K562 (cell line): ENCODE results near the gene NFKB2. TPM values are rescaled to one million over a fixed set of nuclear protein-coding genes. Genes with fewer than 3 reads are reported as not detected.

Experiments used
- CHAMP1 ChIP-seq: fragments of 450-650 bp; IDR thresholded peaks from 2 replicates; pipeline ENCODE4 v1.6.1; 2016; ENCODE audit warnings: mild to moderate bottlenecking
- EP400 ChIP-seq: fragments of 450-650 bp; IDR thresholded peaks from 2 replicates; pipeline ENCODE4 v1.6.1; 2017; ENCODE audit warnings: antibody characterized with exemption, mild to moderate bottlenecking, moderate library complexity
- GATAD2B ChIP-seq: fragments of 450-650 bp; IDR thresholded peaks from 2 replicates; pipeline ENCODE4 v1.6.1; 2017; ENCODE audit warnings: mild to moderate bottlenecking, borderline replicate concordance
- MLLT1 ChIP-seq, 2 experiments: fragments of 450-650 bp; IDR thresholded peaks; 2 replicates each; pipeline ENCODE4 v1.6.1; 2016
- NR3C1 ChIP-seq: sonication (generic); formaldehyde crosslinking; IDR thresholded peaks from 2 replicates; pipeline ENCODE4 v1.8.1; 2022; ENCODE audit warnings: missing genetic modification reagents
- POLR2A ChIP-seq: fragments of 450-650 bp; conservative IDR thresholded peaks from 2 replicates; pipeline ENCODE4 v1.6.1; 2016
- TSHZ1 ChIP-seq: fragments of 250-450 bp; sonication (Bioruptor Pico); IDR thresholded peaks from 2 replicates; pipeline ENCODE4 v1.4.0; 2020; ENCODE audit warnings: mild to moderate bottlenecking, moderate library complexity
- ZBTB40 ChIP-seq, 2 experiments: fragments of 450-650 bp in 1 of 2; sonication (generic) in 1 of 2; formaldehyde crosslinking in 1 of 2; IDR thresholded peaks; 2 replicates each; pipeline versions ENCODE4 v1.7.1 to v1.9.0; 2016 to 2022; ENCODE audit warnings: inconsistent platforms in 1 of 2, mild to moderate bottlenecking in 1 of 2, missing genetic modification reagents in 1 of 2
- ZNF583 ChIP-seq: fragments of 250-450 bp; sonication (Bioruptor Pico); IDR thresholded peaks from 2 replicates; pipeline ENCODE4 v1.4.0; 2020
- ZNF696 ChIP-seq: fragments of 250-450 bp; sonication (Bioruptor Pico); conservative IDR thresholded peaks from 2 replicates; pipeline ENCODE4 v1.4.0; 2020; ENCODE audit warnings: mild to moderate bottlenecking, moderate library complexity
- polyA plus RNA-seq, 8 experiments: library from polyadenylated mRNA; depleted of rRNA in 4 of 8; stranded (reverse) in 5 of 8; unstranded in 3 of 8; fragments of >200 nt; fragmentation: Nextera tagmentation in 2 of 8; fragmentation: Illumina TruSeq in 1 of 8; extraction: Ambion mirVana in 2 of 8; extraction: Trizol in 1 of 8; gene quantifications; 2 replicates each; pipeline versions ENCODE4 v1.2.1 to v1.2.3, GENCODE V29; 2011 to 2014; ENCODE audit warnings: inconsistent platforms in 1 of 8, missing spikeins in 1 of 8
- total RNA-seq, 7 experiments: library from RNA; depleted of rRNA in 6 of 7; stranded (reverse); fragments of >200 nt in 6 of 7; fragmentation: Illumina TruSeq in 2 of 7; extraction: Trizol in 2 of 7; gene quantifications; 2 replicates each; pipeline versions ENCODE4 v1.2.1 to v1.2.3, GENCODE V29; 2011 to 2021; ENCODE audit warnings: low replicate concordance in 1 of 7

NFKB2 gene
- total and polyA plus RNA-seq, 9 of the 15 experiments (the other 6 are each of a cell fraction or from before 2014, with no cell fraction given) = 0.07 to 20.3 (median 7.9) TPM

- TF ChIP-seq ZBTB40 (IDR thresholded peaks at IDR 0.05) (peak; percentile 94), ZBTB40 (CRISPR knock-in tag; IDR thresholded peaks at IDR 0.05) (no peak), ZNF583 (CRISPR knock-in tag) (no peak), ZNF696 (no peak), POLR2A (peak; percentile 71), EP400 (peak; percentile 76), CHAMP1 (no peak), GATAD2B (no peak), TSHZ1 (CRISPR knock-in tag) (no peak), MLLT1 (IDR thresholded peaks at IDR 0.05) (peak in 1 of 2 experiments; percentile 100; a peak in 2 of 4 replicates), NR3C1 (CRISPR knock-in tag) (no peak)
These were observed 25.4 kb downstream of the NFKB2 start, which contains the start of gene FBXL15 (continued) for GRCh38 chr10:102420714-102421506.
